ENCODE data around the gene ASIC3. TPM values are rescaled to one million over a fixed set of nuclear protein-coding genes. Genes with fewer than 3 reads are reported as not detected.
A peak's percentile ranks its signal among the peaks of the same experiment; 100 is the strongest.

ASIC3 gene
- total RNA-seq, 2 experiments from 2014 or later = 2.8 to 3.2 TPM

- H3K27me3 Mint-ChIP-seq (ENCODE audit: low read depth) = no peaks in the 10 kb centered on the region
- ATAC-seq (no peak), DNase-seq (no peak)
- POLR2A ChIA-PET = interaction anchor here (1.1 to 2.0 kb wide), 2 partner anchors 13 to 17 kb away, joined by 3 to 6 read pairs; no protein-coding TSS in a partner anchor
- H3K4me1 Mint-ChIP-seq (ENCODE audit: low read depth) = peaks cover 42% of the 10 kb centered on the region
- H3K9me3 Mint-ChIP-seq (ENCODE audit: insufficient read depth) = no peaks in the 10 kb centered on the region
- CTCF ChIA-PET = interaction anchor here (0.6 to 1.3 kb wide), 6 partner anchors 18 to 1736 kb away, joined by 3 to 5 read pairs (median 4); partner anchors contain the start of genes ABCB8 and FASTK
- peaks cover 13% of the 10 kb centered on the region for H3K36me3 Mint-ChIP-seq (ENCODE audit: low read depth)
- H3K27ac Mint-ChIP-seq = peak overlapping the region; percentile 63
- peak overlapping the region; percentile 94 for H3K4me3 Mint-ChIP-seq
These were observed 11.7 kb downstream of the ASIC3 start for GRCh38 chr7:151060113-151060415.

GRCh38 chr7:151060416-151061212, 12.3 kb downstream of the ASIC3 start:
- H3K27ac Mint-ChIP-seq = peak overlapping the region; percentile 63
- peaks cover 17% of the 10 kb centered on the region for H3K36me3 Mint-ChIP-seq (ENCODE audit: low read depth)
- H3K4me1 Mint-ChIP-seq (ENCODE audit: low read depth) = peaks cover 42% of the 10 kb centered on the region
- no peaks in the 10 kb centered on the region for H3K9me3 Mint-ChIP-seq (ENCODE audit: insufficient read depth)
- H3K27me3 Mint-ChIP-seq (ENCODE audit: low read depth) = no peaks in the 10 kb centered on the region
- CTCF ChIA-PET = interaction anchor here (0.6 to 1.3 kb wide), 6 partner anchors 17 to 1737 kb away, joined by 3 to 5 read pairs (median 4); partner anchors contain the start of genes ABCB8 and FASTK
- H3K4me3 Mint-ChIP-seq = peak overlapping the region; percentile 94
- DNase-seq (no peak), ATAC-seq (no peak)
- POLR2A ChIA-PET = interaction anchor here (0.6 to 2.0 kb wide), 3 partner anchors 13 to 106 kb away, joined by 3 to 6 read pairs (median 5); no protein-coding TSS in a partner anchor

DNA sequence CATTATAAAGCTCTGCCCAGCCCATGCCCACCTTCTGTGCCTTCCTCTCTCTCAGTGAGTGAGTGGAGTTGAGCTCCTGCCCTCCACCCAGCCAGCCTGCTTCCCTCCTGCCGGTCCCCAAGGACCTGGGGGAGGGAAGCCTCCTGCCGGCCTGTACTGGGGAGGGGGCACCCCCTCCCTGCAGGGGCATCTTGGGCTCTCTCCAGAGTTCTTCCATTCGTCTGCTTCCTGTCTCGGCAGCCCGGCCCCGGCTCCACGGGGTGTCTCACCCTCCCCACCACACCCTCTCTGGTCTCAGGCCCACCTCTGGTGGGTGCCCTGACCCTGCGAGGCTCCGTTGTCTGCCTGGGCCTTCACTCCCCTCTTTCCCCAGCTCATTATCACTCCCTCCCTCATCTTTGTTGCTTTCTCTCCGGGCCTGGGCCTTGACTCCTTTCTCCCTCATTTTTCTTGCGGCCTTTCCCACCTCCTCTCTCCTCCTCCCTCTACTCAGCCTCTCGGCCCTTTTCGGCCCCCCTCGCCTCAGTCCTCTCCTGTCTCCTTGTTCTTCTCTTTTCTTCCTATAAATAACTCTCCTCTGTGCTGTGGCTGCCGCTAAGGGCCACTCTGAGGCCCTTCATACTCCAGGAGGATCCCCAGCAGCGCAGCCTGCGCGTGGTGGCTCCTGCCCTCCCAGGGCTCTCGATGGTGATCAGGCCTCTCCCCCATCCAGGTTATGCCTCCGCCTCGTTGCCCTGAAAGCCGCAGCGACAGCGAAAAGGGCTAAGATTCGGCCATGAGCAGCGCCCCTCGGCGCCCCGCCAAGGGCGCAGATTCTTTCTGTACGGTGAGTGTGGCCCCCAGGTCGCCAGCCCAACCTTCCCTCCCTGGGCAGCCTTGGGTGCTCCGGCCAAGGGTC, 13.1 kb downstream of the ASIC3 start:
- Mint-ChIP-seq H3K27ac (peak overlapping the region; percentile 25), H3K36me3 (ENCODE audit: low read depth) (peaks cover 18% of the 10 kb centered on the region), H3K4me1 (ENCODE audit: low read depth) (peaks cover 42% of the 10 kb centered on the region), H3K9me3 (ENCODE audit: insufficient read depth) (no peaks in the 10 kb centered on the region), H3K27me3 (ENCODE audit: low read depth) (no peaks in the 10 kb centered on the region), H3K4me3 (peak overlapping the region; percentile 94)
- ChIA-PET POLR2A (interaction anchor here (1.3 to 2.0 kb wide), 2 partner anchors 15 to 16 kb away, joined by 3 to 6 read pairs; no protein-coding TSS in a partner anchor), CTCF (interaction anchor here (1.2 to 1.3 kb wide), 2 partner anchors 46 to 49 kb away, joined by 4 to 5 read pairs; no protein-coding TSS in a partner anchor)
- no peak for DNase-seq
- ATAC-seq = no peak

GRCh38 chr7:151062111-151062398, 13.7 kb downstream of the ASIC3 start:
- DNase-seq = no peak
- Mint-ChIP-seq H3K9me3 (ENCODE audit: insufficient read depth) (no peaks in the 10 kb centered on the region), H3K36me3 (ENCODE audit: low read depth) (peaks cover 18% of the 10 kb centered on the region), H3K27me3 (ENCODE audit: low read depth) (no peaks in the 10 kb centered on the region), H3K4me3 (no peak overlapping the region), H3K4me1 (ENCODE audit: low read depth) (peaks cover 36% of the 10 kb centered on the region), H3K27ac (no peak overlapping the region)
- ChIA-PET POLR2A (interaction anchor here (1.3 kb wide), 1 partner anchor 14 kb away, joined by 3 read pairs; no protein-coding TSS in a partner anchor), CTCF (no interaction called here)
- ATAC-seq = no peak

GRCh38 chr7:151062399-151063211, 14.3 kb downstream of the ASIC3 start:
- ChIA-PET CTCF (no interaction called here), POLR2A (interaction anchor here (0.9 to 1.3 kb wide), 2 partner anchors 10 to 14 kb away, joined by 3 read pairs; no protein-coding TSS in a partner anchor)
- H3K9me3 Mint-ChIP-seq (ENCODE audit: insufficient read depth) = no peaks in the 10 kb centered on the region
- H3K4me1 Mint-ChIP-seq (ENCODE audit: low read depth) = peaks cover 30% of the 10 kb centered on the region
- DNase-seq (no peak), ATAC-seq (no peak)
- no peak overlapping the region for H3K27ac Mint-ChIP-seq
- H3K27me3 Mint-ChIP-seq (ENCODE audit: low read depth) = no peaks in the 10 kb centered on the region
- peaks cover 21% of the 10 kb centered on the region for H3K36me3 Mint-ChIP-seq (ENCODE audit: low read depth)
- H3K4me3 Mint-ChIP-seq = no peak overlapping the region

GRCh38 chr7:151063212-151063561, 14.9 kb downstream of the ASIC3 start:
- ATAC-seq = no peak
- ChIA-PET POLR2A (interaction anchor here (0.9 kb wide), 1 partner anchor 10 kb away, joined by 3 read pairs; no protein-coding TSS in a partner anchor), CTCF (no interaction called here)
- DNase-seq = no peak
- Mint-ChIP-seq H3K27ac (no peak overlapping the region), H3K4me3 (no peak overlapping the region), H3K36me3 (ENCODE audit: low read depth) (peaks cover 26% of the 10 kb centered on the region), H3K9me3 (ENCODE audit: insufficient read depth) (no peaks in the 10 kb centered on the region), H3K4me1 (ENCODE audit: low read depth) (peaks cover 29% of the 10 kb centered on the region), H3K27me3 (ENCODE audit: low read depth) (no peaks in the 10 kb centered on the region)

GRCh38 chr7:151064454-151064853, 16.1 kb downstream of the ASIC3 start:
- Mint-ChIP-seq H3K36me3 (ENCODE audit: low read depth) (peaks cover 31% of the 10 kb centered on the region), H3K27me3 (ENCODE audit: low read depth) (no peaks in the 10 kb centered on the region), H3K4me1 (ENCODE audit: low read depth) (peaks cover 18% of the 10 kb centered on the region), H3K27ac (no peak overlapping the region), H3K4me3 (no peak overlapping the region), H3K9me3 (ENCODE audit: insufficient read depth) (no peaks in the 10 kb centered on the region)
- ChIA-PET CTCF (no interaction called here), POLR2A (no interaction called here)
- ATAC-seq (no peak), DNase-seq (no peak)

DNA sequence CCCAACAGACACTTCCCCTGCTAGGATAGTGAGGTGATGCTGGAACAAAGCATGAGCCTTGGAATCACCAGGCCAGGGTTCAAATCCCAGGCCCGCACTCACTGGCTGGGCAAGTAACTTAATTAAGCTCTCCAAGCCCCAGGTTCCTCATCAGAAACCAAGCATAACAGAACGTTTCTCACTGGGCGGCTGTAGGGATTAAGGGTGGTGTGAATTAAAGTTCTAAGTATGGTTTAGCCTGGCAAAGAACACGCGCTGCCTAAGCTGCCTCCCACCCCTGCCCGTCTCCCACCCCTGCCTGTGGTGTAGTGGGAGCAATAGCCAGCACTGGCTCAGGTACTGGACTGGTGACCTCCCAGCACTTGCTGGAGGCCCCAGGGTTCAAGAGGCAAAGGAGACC, 16.7 kb downstream of the ASIC3 start:
- no peaks in the 10 kb centered on the region for H3K27me3 Mint-ChIP-seq (ENCODE audit: low read depth)
- H3K9me3 Mint-ChIP-seq (ENCODE audit: insufficient read depth) = no peaks in the 10 kb centered on the region
- H3K36me3 Mint-ChIP-seq (ENCODE audit: low read depth) = peaks cover 32% of the 10 kb centered on the region
- peak overlapping the region; percentile 20 for H3K27ac Mint-ChIP-seq
- H3K4me3 Mint-ChIP-seq = no peak overlapping the region
- DNase-seq = no peak
- peaks cover 18% of the 10 kb centered on the region for H3K4me1 Mint-ChIP-seq (ENCODE audit: low read depth)
- no peak for ATAC-seq
- POLR2A ChIA-PET = interaction anchor here (0.6 kb wide), 1 partner anchor 130 kb away, joined by 4 read pairs; no protein-coding TSS in a partner anchor
- CTCF ChIA-PET = no interaction called here

GRCh38 chr7:151065516-151065915, 17.2 kb downstream of the ASIC3 start:
- ChIA-PET CTCF (no interaction called here), POLR2A (interaction anchor here (0.6 kb wide), 1 partner anchor 130 kb away, joined by 4 read pairs; no protein-coding TSS in a partner anchor)
- Mint-ChIP-seq H3K27me3 (ENCODE audit: low read depth) (no peaks in the 10 kb centered on the region), H3K27ac (peak overlapping the region; percentile 20), H3K4me3 (no peak overlapping the region), H3K36me3 (ENCODE audit: low read depth) (peaks cover 32% of the 10 kb centered on the region), H3K4me1 (ENCODE audit: low read depth) (peaks cover 14% of the 10 kb centered on the region), H3K9me3 (ENCODE audit: insufficient read depth) (no peaks in the 10 kb centered on the region)
- DNase-seq (no peak), ATAC-seq (no peak)

- ChIA-PET CTCF (no interaction called here), POLR2A (no interaction called here)
- ATAC-seq = no peak
- Mint-ChIP-seq H3K27me3 (ENCODE audit: low read depth) (no peaks in the 10 kb centered on the region), H3K4me3 (no peak overlapping the region), H3K27ac (no peak overlapping the region), H3K36me3 (ENCODE audit: low read depth) (peaks cover 37% of the 10 kb centered on the region), H3K4me1 (ENCODE audit: low read depth) (peaks cover 6% of the 10 kb centered on the region), H3K9me3 (ENCODE audit: insufficient read depth) (no peaks in the 10 kb centered on the region)
- no peak for DNase-seq
These were observed 18.1 kb downstream of the ASIC3 start for GRCh38 chr7:151066273-151066974.

Data from activated CD8-positive, alpha-beta T cell treated with anti-CD3 and anti-CD28 coated beads, Interleukin-2, amount 10 ng/mL, durations not matched to agents 7 days and 5 days (primary cell).